DND-41 (cell line): Measurements from ENCODE around the gene IFNG.

ENCODE experiments used
- EZH2 ChIP-seq: IDR thresholded peaks from 3 replicates; pipeline ENCODE4 v1.6.1; 2012; ENCODE audit warnings: borderline replicate concordance, low read depth, mild to moderate bottlenecking, moderate library complexity, low read length, inconsistent platforms; ENCODE audit not compliant: severe bottlenecking
- TF ChIP-seq, protein P1 (sequence below): IDR thresholded peaks from 2 replicates; pipeline ENCODE4 v1.5.1; 2012; ENCODE audit warnings: borderline replicate concordance, low read length, moderate library complexity, mild to moderate bottlenecking; ENCODE audit not compliant: poor library complexity, severe bottlenecking; ENCODE audit errors: extremely low read depth

DNA sequence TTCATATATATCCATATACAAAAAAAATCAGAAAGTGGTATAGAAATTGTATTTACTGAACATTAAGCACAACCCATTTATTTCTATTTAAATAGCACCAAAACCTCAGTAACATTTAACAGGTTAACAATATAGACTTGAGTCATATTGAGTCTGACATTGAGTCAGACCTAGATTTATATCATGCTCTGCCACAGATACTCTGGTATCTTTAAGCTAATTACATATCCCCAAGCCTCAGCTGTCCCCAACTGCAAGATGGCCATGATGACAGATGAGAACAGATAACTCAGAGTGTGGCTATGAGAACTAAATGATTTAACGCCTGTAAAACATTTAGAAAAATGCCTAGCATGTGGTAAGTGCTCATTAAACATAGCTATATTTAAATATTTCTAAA is 40.3 kb downstream of the IFNG start:
- TF ChIP-seq, protein P1, sequence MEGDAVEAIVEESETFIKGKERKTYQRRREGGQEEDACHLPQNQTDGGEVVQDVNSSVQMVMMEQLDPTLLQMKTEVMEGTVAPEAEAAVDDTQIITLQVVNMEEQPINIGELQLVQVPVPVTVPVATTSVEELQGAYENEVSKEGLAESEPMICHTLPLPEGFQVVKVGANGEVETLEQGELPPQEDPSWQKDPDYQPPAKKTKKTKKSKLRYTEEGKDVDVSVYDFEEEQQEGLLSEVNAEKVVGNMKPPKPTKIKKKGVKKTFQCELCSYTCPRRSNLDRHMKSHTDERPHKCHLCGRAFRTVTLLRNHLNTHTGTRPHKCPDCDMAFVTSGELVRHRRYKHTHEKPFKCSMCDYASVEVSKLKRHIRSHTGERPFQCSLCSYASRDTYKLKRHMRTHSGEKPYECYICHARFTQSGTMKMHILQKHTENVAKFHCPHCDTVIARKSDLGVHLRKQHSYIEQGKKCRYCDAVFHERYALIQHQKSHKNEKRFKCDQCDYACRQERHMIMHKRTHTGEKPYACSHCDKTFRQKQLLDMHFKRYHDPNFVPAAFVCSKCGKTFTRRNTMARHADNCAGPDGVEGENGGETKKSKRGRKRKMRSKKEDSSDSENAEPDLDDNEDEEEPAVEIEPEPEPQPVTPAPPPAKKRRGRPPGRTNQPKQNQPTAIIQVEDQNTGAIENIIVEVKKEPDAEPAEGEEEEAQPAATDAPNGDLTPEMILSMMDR = no peak
- TF ChIP-seq EZH2 = no peak
